HG02571 (cell line): ENCODE measurements around the gene PDXK.
"Not testable (repeated sequence)": the region's sequence is repeated elsewhere in the genome, so short reads cannot be mapped to it uniquely, and the experiment has no call there.

Source experiments
- ATAC-seq: cut with Tn5 transposase; IDR thresholded peaks from one replicate; pipeline ENCODE4 v1.9.1; 2021; ENCODE audit warnings: mild to moderate bottlenecking, moderate library complexity; ENCODE audit not compliant: unreplicated experiment

PDXK gene

GRCh38 chr21:43697758-43698643 lies 20.9 kb upstream of the PDXK start:
- no peak for ATAC-seq

DNA sequence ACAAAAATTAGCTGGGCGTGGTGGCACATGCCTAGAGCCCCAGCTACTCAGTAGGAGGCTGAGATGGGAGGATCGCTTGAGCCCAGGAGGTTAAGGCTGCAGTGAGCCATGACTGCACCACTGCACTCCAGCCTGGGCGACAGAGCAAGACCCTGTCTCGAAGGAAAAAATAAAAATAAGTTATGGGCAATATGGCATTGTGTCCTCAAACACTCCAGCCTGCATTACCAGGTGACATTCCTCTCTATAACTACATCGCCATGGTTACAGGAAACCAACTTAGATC lies 19.5 kb upstream of the PDXK start:
- ATAC-seq = not testable (repeated sequence)

DNA sequence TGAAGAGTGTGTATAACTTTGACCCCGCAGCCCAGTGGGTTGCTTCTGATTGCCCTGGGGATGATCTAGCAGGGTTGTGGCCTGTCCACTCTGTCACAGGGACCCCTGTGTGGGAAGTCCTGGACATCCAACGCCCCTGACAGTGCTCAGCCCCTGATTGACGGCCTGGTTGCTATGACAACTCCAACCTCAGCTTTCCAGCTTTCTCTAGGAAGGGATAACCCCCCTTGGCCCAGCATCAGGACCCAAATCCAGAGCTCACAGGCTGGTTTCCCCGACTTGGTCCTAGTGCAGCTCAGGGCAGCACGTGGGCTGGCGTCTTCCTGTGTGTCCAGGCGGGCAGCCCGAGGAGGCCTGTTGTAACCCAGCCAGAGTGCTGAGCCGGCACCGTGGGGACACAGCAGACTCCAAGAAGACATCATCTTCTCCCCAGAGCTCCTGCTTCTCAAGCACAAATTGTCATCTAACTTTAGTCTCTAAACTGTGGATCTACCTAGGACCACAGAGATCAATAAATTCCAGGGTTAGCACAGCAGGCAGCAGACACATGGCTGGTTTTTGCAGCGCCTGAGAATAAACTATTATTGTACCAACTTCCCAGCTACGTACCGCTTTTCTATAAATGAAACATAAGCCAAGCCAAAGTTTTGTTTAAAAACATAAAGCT lies 18.9 kb upstream of the PDXK start:
- ATAC-seq = no peak

- no peak for ATAC-seq
These were observed 16.8 kb upstream of the PDXK start for GRCh38 chr21:43701936-43702784.

DNA sequence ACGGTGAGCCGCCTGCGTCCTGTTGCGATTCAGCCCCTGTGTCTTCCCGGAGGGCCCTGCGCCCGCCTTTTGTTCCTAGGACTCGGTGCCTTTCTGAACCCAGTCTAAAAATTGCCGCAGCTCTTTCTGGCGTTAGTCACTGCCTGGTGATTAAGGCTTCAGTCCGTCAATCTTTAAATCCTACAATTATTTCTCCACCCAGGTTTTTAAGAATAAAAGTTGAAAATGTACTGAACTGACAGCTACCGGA lies 16.2 kb upstream of the PDXK start:
- ATAC-seq = no peak

GRCh38 chr21:43703035-43703880 lies 15.7 kb upstream of the PDXK start:
- no peak for ATAC-seq

DNA sequence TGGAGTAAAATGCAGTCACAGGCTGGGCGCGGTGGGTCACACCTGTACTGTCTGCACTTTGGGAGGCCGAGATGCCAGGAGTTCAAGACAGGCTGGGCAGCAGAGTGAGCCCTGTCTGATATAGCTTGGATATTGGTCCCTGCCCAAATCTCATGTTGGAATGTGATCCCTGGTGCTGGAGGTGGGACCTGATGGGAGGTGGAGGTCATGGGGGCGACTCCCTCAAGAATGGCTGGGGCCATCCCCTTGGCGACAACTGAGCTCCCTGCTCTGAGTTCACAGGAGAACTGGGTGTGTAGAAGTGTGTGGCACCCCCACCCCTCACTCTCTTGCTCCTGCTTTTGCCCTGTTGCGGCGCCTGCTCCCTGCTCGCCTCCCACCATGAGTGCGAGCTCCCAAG lies 11.5 kb upstream of the PDXK start:
- no peak for ATAC-seq

- no peak for ATAC-seq
These were observed 10.1 kb upstream of the PDXK start for GRCh38 chr21:43708745-43709381.

GRCh38 chr21:43712268-43712942 lies 6.5 kb upstream of the PDXK start:
- ATAC-seq = no peak

- ATAC-seq = not testable (repeated sequence)
These were observed 5.8 kb upstream of the PDXK start for GRCh38 chr21:43713123-43713522.

DNA sequence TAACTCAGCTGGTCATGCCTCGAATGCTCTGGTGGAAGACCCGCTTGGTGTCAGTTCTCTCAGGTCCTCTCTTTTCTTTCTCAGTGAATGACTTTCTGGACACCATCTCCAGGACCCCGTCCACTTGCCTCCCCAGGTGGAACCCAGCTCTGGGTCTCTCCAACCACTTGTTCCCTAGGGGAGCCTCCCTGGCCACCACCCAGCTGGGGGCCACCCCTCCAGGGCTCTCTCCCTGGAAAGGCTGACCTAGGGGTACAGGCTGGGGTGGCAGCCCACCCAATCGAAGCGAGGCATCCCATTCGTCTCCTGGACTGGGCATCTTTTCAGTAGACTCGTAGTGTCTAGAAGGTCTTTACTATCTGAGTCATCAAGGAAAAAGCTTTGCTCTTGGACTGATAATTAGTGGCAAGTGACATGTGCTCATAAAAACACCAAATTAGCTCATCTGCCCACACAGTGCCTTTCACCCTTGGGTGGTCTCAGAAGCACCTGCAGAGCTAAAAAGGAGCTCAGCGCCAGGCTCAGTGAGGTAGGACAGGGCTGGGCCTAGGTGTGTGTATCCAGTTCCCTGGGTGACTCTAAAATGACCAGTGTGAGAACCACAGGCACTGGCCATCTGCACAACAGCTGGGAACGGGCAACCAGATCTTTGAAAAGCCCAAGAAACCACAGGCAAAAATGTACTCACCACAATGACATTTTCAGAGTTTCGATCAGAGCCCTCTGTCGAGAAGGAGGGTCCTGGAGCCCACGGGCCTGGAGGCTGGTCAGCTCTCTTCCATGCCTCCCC lies 2.4 kb upstream of the PDXK start:
- peak; percentile 40 for ATAC-seq

DNA sequence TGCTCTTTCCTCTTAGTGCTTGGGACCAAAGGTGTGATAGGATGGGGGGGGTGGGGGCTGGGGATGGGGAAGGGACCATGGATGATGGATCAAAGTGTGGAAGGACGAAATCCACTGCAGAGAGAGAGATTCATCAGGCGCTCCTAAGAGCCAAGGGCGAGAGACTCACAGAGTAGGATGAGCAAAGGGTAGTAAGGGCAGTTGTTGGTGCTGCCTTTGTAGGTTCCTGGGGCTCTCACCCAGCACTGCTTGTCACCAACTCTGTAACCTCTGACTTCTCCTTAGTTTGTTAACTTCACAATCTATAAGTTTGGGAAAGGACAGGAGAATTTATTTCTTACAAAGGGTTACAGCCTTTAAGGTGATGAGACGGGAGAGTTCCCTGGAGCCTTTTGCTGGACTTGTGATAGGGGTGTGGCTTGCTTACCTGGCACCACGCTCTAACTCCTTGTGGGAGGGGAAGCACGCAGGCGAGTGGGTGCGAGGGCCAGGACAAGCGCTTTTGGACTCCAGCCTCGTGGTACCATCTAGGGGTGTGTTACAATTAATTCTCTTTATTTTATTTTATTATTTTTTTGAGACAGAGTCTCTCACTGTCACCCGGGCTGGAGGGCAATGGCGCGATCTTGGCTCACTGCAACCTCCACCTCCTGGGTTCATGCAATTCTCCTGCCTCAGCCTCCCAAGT lies 1.6 kb upstream of the PDXK start:
- no peak for ATAC-seq

DNA sequence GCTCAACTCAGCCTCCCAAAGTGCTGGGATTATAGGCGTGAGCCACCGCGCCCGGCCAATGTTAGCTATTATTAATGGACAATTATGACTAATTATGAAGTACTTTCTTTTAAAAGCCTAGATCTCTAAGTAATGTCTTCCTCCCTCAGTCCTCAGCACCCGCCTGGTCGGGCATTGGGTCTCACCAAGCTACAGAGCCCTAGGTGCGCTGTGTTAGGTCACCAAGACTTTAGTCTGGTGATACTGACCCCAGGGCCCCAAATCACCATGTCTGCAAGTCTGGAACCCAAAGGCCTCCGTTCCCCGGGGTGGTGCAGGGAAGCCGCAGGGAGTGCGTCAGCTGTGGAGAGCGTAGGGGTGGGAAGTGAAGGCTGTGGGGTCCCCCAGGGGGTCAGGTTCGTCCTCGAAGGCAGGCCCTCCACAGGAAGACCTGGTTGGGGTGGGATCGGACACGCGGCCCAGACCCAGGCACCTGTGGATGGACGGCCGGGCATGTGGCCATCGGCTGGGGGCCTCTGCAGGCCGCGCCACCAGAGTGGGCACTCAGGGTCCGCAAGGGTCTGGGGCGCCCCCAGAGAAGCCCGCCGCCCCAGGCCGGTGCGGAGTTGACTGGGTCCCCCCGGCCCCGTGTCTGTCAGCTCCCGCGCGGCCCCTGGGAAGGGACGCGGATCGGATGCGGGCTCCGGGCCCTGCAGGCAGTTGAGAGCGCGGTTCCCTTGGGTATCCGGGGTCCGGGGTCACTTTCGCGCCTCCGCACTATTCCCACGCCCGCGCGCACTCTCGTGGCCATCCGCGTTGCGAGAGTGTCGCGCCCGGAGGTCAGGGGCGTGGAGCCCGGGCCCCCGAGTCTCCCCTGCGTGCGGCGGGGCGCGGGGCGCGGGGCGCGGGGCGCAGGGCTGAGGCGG lies 710 bp upstream of the PDXK start:
- ATAC-seq = no peak

DNA sequence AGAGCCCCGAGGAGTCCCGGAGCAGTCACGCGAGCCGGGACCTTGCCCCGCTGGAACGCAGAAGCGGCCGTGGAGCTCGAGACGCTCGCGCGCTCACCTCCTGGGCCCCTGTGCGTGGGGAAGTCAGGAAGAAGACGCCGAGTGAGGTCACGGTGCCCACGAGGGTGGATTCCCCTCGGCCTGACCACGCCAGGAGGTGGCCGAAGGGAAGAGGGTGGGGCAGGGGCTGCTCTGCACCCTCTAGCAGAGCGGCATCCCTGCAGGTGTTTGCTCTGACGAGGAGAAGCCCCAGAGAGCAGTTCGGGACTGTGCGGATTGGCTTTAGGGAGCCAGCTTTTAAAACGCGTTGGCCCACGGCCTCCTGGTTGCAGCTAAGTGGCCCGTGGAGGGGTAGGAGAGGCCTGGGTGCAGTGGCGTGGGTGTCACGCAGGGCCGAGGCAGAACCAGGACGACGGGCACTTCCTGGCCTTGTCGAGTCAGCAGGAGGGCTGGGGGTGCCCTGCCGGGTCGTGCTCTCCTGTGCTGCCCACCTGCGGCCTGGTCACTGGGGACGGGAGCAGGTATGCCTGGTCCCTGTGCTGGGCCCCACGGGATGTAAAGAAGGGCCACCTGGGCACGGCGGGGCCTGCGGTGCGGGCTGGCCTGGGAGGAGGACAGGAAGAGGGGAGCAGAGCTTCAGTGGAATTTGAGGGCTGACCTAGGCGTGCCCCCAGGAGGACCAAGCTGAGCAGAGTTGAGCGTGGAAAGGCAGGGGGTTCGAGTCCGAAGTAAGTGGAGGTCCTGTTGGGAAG lies 1.0 kb downstream of the PDXK start:
- ATAC-seq = peak; percentile 3

- ATAC-seq = no peak
These were observed 1.7 kb downstream of the PDXK start for GRCh38 chr21:43720539-43721166.

DNA sequence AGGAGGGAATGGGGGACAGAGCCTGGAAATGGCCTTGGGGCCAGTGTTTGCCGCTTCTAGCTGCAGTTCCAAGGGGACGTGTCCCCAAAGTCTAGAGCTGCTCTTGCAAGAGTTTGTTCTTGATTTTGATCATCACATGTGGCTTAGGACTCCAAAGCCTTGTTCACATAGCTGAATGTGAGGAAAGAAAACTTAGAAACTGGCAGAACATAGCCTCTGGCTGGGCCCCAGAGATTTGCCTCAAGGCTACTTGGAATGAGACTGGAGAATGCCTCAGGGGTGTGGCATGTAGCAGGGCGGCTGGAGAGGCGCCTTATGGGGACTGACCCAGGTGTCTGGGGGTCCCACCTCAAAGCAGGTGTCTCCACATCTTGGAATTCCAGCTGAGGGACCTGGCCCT lies 2.3 kb downstream of the PDXK start:
- ATAC-seq = no peak
